ENCODE results near the gene KCNE1. TPM values are rescaled to one million over a fixed set of nuclear protein-coding genes. Genes with fewer than 3 reads are reported as not detected.
"Not testable (repeated sequence)": the region's sequence is repeated elsewhere in the genome, so short reads cannot be mapped to it uniquely, and the experiment has no call there.

Gene KCNE1
- total RNA-seq, 1 experiment from 2014 or later: 0.14 TPM

GRCh38 chr21:34407294-34407693 lies 104.7 kb downstream of the KCNE1 start:
- H3K27ac Mint-ChIP-seq (ENCODE audit: low read depth, unreplicated experiment); intact Hi-C loops (cut with micrococcal nuclease); BruUV-seq (replicated peaks): not testable (repeated sequence)

DNA sequence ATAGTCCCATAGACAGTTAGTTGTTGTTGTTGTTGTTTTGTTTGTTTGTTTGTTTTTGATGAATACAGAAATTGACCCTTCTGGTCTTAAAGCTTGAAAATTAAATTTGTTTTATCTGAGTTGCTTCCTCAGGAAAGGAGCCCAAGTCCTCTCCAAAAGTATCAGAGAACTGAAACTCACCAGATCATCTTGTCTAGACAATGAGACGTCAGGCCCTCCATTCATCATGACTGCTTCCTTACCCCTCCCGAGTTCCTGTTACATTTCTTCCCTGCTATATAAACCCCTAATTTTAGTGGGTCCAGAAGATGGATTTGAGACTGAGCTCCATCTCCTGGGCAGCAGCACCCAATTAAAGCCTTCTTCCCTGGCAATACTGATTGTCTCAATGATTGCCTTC lies 105.3 kb downstream of the KCNE1 start:
- H3K27me3 Mint-ChIP-seq (ENCODE audit: insufficient read depth, unreplicated experiment); POLR2A ChIA-PET; CTCF ChIA-PET; H3K4me3 Mint-ChIP-seq (ENCODE audit: unreplicated experiment); H3K27ac Mint-ChIP-seq (ENCODE audit: low read depth, unreplicated experiment); H3K4me1 Mint-ChIP-seq (ENCODE audit: insufficient read depth, unreplicated experiment); H3K9me3 Mint-ChIP-seq (ENCODE audit: unreplicated experiment); DNase-seq (ENCODE audit: unreplicated experiment); BruUV-seq (replicated peaks); H3K36me3 Mint-ChIP-seq (ENCODE audit: insufficient read depth, unreplicated experiment); intact Hi-C loops (cut with micrococcal nuclease): not testable (repeated sequence)

More at GRCh38 chr21:34407294-34407693, 104.7 kb downstream of the KCNE1 start:
- H3K36me3 Mint-ChIP-seq (ENCODE audit: insufficient read depth, unreplicated experiment); H3K9me3 Mint-ChIP-seq (ENCODE audit: unreplicated experiment); POLR2A ChIA-PET; H3K4me3 Mint-ChIP-seq (ENCODE audit: unreplicated experiment); H3K4me1 Mint-ChIP-seq (ENCODE audit: insufficient read depth, unreplicated experiment); DNase-seq (ENCODE audit: unreplicated experiment); H3K27me3 Mint-ChIP-seq (ENCODE audit: insufficient read depth, unreplicated experiment); CTCF ChIA-PET: not testable (repeated sequence)

GRCh38 chr21:34406102-34406501 lies 105.9 kb downstream of the KCNE1 start:
- H3K27me3 Mint-ChIP-seq (ENCODE audit: insufficient read depth, unreplicated experiment); CTCF ChIA-PET; intact Hi-C loops (cut with micrococcal nuclease); H3K9me3 Mint-ChIP-seq (ENCODE audit: unreplicated experiment); H3K27ac Mint-ChIP-seq (ENCODE audit: low read depth, unreplicated experiment); H3K36me3 Mint-ChIP-seq (ENCODE audit: insufficient read depth, unreplicated experiment); H3K4me3 Mint-ChIP-seq (ENCODE audit: unreplicated experiment); H3K4me1 Mint-ChIP-seq (ENCODE audit: insufficient read depth, unreplicated experiment); DNase-seq (ENCODE audit: unreplicated experiment); BruUV-seq (replicated peaks); POLR2A ChIA-PET: not testable (repeated sequence)

DNA sequence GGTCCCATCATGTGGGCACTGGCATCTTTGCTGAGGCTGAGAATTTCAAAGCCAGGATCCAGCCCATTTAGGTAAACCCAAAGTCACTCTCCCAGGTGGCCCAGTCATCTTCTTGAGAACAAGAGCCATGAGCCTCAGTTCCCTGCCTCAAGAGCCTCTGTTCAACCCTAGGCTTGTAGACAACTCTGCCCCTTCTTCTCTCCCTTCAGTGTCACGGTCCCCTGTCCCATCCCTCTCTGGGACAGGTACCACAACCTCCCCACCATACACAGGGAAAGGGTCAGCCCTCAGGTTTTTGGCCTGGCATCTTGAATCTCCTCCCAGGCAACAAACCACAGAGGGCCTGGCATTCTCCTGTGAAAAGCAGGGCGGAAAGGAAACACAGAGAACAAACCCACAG lies 106.3 kb downstream of the KCNE1 start:
- H3K36me3 Mint-ChIP-seq (ENCODE audit: insufficient read depth, unreplicated experiment); POLR2A ChIA-PET; H3K27ac Mint-ChIP-seq (ENCODE audit: low read depth, unreplicated experiment); DNase-seq (ENCODE audit: unreplicated experiment); BruUV-seq (replicated peaks); intact Hi-C loops (cut with micrococcal nuclease); CTCF ChIA-PET; H3K4me1 Mint-ChIP-seq (ENCODE audit: insufficient read depth, unreplicated experiment); H3K9me3 Mint-ChIP-seq (ENCODE audit: unreplicated experiment); H3K4me3 Mint-ChIP-seq (ENCODE audit: unreplicated experiment); H3K27me3 Mint-ChIP-seq (ENCODE audit: insufficient read depth, unreplicated experiment): not testable (repeated sequence)

- H3K27ac Mint-ChIP-seq (ENCODE audit: low read depth, unreplicated experiment); BruUV-seq (replicated peaks); H3K27me3 Mint-ChIP-seq (ENCODE audit: insufficient read depth, unreplicated experiment); intact Hi-C loops (cut with micrococcal nuclease); DNase-seq (ENCODE audit: unreplicated experiment); H3K4me3 Mint-ChIP-seq (ENCODE audit: unreplicated experiment); H3K9me3 Mint-ChIP-seq (ENCODE audit: unreplicated experiment); CTCF ChIA-PET; POLR2A ChIA-PET; H3K4me1 Mint-ChIP-seq (ENCODE audit: insufficient read depth, unreplicated experiment); H3K36me3 Mint-ChIP-seq (ENCODE audit: insufficient read depth, unreplicated experiment): not testable (repeated sequence)
These were observed 107.3 kb downstream of the KCNE1 start for GRCh38 chr21:34404742-34405141.

DNA sequence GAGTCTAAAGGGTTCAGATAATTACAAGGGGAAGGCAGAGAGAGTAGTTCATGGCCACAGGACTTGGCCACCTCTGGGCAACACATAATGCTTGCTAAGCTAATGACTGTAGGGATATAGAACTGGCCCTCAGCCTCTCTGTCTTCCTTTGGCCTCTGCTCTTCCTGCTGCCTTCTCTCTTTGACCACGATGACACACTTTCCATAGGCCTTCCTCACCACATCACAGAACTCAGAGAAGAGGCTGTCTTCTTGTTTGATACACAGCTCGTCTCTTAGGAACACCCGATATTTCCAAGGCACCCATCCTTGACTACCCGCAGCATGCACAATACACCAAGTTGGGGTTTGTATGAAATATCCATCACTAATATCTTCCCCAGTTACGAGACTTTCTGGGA lies 111.5 kb downstream of the KCNE1 start:
- POLR2A ChIA-PET; H3K36me3 Mint-ChIP-seq (ENCODE audit: insufficient read depth, unreplicated experiment); H3K9me3 Mint-ChIP-seq (ENCODE audit: unreplicated experiment); BruUV-seq (replicated peaks); intact Hi-C loops (cut with micrococcal nuclease); H3K4me1 Mint-ChIP-seq (ENCODE audit: insufficient read depth, unreplicated experiment); H3K27me3 Mint-ChIP-seq (ENCODE audit: insufficient read depth, unreplicated experiment); H3K27ac Mint-ChIP-seq (ENCODE audit: low read depth, unreplicated experiment); CTCF ChIA-PET; DNase-seq (ENCODE audit: unreplicated experiment); H3K4me3 Mint-ChIP-seq (ENCODE audit: unreplicated experiment): not testable (repeated sequence)

Other genes starting within 250 kb of the KCNE1 start
- not detected in 2 replicates for gene KCNE2, start 148.2 kb downstream of the KCNE1 start, total RNA-seq (2022)
- 6.8 and 25.6 TPM in 2 replicates for gene SMIM11, start 136.7 kb downstream of the KCNE1 start, total RNA-seq (2022)
- gene SMIM34, start 88.3 kb downstream of the KCNE1 start, total RNA-seq (2022): not detected in 2 replicates
- 11.9 and 18.4 TPM in 2 replicates for gene RCAN1, start 102.9 kb upstream of the KCNE1 start, total RNA-seq (2022)
- gene CLIC6, start 156.8 kb upstream of the KCNE1 start, total RNA-seq (2022): not detected in 2 replicates